ENCODE data around the gene LINGO3.

LINGO3 gene

DNA sequence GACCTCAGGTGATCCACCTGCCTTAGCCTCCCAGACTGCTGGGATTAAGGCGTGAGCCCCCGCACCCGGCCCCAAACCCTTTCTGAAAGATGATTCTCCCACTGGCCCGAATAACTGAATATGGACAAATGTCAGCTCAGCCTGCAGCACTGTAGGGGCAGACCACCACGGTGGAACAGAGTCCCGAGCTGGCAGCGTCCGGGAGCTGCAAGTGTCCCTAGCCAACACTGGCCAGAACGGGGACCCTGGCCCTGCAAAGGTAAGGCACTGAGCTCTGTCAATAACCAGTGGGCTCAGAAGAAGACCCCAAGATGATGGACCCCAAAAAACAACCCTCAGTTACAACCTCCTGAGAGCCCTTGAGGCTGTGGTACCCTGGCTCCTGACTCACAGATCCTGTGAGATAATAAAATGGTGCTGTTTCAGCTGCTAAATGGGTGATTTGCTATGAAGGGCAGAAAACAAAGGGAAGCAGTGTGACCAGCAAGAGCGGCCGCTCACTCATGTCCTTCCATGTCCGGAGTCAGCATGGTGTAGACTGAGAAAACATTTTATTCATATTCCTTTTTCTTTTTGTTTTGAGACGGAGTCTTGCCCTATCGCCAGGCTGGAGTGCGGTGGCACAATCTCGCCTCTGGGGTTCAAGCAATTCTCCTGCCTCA, 18.9 kb upstream of the LINGO3 start:
- DNase-seq = no peak

DNA sequence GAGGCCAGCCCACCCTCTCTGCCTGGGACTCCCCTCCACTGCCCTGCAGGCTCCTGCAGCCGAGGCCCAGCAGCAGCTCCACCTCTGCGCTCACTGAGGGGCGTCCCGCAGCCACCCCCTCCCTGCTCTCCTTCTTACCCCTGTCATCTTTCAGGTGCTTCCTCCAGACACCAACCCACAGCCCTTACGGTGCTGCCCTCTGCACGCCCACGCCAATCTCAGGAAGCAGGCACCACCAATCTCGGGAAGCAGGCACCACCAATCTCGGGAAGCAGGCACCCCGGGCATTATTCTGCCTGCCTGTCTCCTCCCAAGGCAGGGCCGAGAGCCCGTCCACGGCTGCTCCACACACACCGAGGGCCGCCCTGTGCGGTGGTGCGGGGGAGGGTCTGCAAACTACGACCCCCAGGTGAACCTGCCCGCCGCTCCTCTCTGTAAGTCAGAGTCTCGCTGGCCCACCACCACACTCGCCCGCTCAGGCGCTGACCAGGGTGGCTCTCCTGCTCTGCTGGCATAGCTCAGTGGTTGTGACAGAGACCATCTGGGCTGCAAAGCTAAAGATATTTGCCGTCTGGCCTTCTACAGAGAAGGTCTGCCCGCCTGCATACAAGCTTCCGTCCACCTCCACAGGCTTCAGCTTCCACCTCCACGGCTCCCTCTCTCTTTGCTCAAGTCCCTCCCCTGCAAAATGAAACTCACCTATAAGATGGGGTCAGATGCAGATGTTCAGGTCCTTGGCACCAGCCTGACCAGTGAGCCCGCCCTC, 17.5 kb upstream of the LINGO3 start:
- no peak for DNase-seq

DNA sequence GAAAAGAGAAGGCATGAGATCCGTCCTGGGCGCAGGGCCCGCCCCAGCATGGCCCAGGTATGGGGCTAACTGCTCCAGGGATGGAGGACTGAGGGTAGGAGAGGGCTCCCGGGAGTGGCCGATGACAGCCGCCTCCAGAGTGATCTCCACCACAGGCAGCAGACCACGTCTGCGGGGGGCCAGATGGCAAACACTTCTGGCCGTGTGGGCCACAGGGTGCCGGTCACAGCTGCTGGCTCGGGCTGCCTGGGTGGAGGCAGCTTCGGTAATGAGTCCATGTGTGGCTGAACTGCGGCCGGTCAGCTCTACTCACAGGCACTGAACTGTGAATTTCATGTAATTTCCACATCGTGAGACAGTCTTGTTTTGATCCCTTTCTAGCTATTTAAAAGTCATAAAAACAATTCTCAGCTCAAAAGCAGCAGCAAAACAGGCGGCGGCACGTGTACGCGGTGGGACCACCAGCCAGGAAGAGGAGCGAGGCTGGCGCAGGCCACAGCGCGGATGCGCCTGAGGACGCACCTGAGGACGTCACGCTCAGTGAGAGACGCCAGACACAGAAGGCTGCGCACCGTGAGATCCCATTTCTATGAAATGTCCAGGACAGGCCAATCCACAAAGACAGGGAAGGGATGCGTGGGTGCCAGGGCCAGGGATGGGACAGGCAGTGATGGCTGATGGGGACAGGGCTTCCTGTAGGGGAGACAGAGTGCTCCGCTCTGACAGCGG, 16.4 kb upstream of the LINGO3 start:
- no peak for DNase-seq

DNA sequence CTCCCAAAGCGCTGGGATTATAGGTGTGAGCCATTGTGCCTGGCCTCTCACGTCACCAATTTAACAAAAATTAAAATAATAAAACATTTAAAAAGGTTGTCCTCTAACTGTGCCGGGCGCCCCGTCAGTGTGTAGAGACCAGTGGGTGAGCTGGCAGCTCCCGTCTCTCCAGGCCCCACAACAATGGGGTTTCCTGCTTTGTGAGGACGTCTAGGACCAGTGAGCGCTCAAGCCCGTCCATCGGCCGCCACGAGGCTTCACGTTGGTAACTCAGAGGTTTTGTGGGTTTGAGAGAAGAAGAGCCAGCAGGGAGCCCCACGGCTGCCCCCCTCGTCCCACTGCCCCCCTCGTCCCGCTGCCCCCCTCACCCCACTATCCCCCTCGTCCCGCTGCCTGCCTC, 15.8 kb upstream of the LINGO3 start:
- no peak for DNase-seq

DNA sequence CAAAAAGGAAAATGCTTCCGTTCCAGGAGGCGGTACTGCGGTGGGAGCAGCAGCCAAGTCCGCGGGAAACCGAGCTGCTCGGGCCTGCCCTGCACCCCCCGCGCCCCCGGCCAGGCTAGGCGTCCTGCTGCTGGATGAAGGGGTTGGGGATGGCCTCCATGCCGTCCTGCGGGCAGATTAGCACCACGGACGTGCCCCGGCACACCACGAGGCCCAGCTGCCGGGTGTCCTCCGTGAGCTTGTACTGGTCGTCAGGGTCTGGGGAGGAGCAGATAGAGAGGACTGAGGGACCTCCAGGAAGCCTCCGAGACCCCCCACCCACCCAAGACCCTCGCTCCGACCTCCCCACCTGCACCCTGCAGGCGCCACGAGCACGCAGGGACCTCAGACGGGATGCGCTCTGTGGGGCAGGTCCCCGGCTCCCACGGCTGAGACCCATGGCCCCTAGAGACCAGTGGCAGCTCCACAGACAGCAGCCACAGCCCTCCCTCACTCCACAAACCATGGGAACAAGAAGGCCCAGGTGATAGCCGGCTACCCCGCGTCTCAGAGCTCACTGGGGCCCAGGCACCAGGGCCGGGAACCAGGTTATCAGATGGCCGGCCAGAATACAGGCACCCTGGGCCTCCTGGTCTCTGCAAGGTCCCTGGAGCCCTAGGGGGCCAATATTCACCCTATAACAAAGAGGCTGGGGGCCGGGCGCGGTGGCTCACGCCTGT, 13.8 kb upstream of the LINGO3 start:
- DNase-seq = no peak

DNA sequence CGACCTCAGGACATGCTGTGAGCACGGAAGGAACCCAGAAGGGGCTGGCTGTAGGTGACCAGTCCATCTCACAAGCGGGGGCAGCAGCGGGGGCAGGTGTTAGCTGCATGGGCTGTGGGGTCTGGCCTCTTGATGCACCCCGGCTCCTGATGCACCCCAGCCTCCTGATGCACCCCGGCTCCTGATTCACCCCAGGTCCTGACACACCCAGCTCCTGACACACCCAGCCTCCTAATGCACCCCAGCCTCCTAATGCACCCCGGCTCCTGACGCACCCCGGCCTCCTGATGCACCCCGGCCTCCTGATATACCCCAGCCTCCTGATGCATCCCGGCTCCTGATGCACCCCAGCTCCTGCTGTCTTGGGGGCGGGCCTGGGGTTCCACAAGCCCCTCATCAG, 13.0 kb upstream of the LINGO3 start:
- no peak for DNase-seq

DNA sequence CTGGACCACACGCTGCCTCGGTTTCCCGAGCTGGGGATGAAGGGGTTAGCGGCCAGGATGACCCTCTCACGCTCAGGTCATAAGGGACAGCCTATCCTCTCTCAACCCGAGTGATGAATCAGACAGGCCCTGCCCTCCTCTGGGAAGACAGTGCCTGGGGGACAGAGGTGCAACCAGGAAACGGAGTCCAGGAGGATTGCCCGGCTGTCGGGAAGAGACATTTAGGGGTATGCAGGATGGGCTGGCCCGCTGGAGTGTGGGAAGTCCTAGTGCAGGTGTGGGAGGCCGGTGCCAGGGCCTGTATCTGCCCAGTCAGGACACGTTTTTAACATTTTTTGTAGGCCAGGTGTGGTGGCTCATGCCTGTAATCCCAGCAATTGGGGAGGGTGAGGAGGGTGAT, 12.1 kb upstream of the LINGO3 start:
- no peak for DNase-seq

DNA sequence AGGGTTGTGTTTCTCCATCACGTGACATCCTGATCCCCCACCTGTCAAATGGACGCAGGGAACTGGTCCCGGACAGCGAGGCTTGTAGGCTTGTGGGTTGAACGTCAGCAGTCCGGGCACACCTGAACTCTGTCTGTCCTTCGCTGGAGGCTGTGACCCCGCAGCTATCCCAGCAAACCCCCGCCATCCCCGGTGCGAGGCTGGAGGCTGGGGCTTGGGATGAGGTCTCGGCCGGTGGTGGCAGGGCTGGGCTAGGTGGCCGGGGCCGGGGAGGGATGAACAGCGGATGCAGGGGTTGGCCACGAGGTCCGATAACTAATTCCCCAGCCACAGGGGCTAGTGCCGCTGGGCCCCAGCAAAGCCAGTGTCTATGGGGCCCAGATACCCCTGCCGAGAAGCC, 11.6 kb upstream of the LINGO3 start:
- no peak for DNase-seq

DNA sequence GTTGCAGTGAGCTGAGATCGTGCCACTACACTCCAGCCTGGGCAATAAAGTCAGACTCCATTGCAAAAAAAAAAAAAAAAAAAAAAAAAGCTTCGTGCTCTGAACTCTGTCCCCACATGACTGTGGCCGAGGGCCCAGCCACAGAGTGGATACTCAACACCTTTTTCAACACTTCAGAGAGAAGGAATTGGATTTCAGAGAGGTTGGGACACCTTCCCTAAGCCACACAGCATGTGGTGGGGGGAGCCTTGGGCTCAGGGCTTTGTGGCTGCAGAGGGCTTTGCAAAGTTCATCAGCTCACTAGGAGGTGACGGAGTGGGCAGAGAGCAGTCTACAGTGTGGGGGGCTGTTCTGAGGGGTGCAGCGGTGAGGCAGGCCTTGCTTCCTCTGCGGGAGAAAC, 11.0 kb upstream of the LINGO3 start:
- no peak for DNase-seq

DNA sequence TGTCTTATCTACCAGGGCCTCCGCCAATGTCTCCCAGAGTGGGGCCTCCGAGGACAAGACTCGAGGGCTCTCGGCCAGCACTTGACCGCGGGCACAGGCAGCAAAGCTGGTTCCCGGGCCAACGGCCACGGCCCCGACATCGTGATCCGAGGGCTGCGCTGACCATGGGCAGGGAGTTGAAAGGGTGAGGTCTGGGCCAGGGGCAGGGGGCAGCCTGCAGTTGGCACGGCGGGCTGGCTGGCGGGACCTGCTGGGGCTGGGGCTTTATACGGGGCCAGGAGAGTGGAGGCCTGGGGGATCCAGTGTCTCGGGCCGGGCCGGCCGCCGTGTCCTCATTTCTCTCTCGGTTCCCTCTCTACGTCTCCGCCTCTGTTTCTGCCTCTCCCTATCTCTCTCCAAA, 9.8 kb upstream of the LINGO3 start:
- DNase-seq = no peak

DNA sequence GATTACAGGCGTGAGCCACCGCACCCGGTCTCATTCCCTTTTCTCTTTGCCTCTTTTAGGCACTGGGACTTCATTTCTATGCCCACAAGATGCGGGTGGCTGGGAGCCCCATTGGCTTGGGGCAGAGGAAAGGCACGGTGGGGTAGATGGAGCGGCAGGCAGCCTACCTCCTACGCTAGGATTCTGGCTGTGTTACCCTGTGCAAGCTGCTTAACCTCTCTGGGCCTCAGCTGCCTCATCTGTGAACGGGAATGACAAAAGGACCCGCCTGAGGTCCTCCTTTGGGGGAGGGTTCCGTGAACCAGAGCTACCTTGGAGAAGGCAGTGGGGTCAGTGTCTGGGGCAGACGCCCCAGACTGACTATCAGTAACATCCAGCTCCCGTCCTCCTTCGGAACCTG, 9.3 kb upstream of the LINGO3 start:
- no peak for DNase-seq

DNA sequence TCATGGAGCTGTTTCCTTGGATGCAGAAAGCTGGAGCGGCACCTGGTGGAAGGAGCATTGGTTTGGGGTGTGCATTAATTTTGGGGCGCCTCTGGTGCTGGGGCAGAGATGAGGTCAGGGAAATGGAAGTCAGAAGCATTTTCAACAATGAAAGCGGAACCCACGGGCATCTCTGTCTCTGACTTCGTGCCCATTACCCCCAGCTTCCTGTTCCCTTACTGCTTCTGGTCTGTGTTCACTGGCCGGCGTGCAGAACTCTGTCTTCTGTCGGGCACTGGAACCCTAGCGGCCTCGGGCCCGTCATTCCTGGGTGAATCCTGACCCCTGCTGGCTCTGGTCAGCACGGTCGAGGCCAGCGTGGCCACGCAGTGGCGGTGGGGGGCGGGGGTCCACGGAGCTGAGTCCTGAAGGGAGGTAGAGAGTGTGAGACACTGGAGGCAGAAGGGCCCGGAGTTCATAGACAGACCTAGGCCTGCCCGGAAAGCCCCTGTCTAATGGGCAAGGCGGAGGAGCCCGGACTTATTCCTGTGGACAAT, 7.9 kb upstream of the LINGO3 start:
- no peak for DNase-seq

DNA sequence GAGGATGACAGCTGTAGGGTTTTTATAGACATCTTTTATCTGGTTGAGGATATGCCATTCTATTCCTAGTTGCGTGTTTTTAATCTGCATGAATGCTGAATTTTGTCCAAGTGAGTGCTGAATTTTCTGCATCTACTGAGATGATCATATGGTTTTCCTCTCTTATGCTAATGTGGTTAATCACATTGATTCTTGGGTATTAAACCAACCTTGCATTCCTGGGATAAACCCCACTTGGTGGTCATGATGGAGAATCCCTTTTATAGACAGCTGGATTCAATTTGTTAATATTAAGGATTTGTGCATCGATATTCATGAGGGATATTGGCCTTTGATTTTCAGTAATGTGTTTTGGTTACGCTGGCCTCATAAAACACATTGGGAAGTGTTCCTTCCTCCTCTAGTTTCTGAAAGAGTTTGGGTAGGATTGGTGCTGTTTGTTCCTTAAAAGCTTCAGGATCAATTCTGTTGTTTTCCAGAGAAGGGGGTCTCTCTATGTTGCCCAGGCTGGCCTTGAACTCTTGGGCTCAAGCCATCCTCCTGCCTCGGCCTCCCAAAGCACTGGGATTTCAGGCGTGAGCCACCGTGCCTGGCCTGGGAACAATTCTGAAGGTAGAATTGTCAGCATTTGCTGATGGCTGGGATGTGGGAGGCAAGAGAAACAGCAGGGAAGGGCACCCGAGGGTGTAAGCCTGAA, 7.3 kb upstream of the LINGO3 start:
- no peak for DNase-seq

DNA sequence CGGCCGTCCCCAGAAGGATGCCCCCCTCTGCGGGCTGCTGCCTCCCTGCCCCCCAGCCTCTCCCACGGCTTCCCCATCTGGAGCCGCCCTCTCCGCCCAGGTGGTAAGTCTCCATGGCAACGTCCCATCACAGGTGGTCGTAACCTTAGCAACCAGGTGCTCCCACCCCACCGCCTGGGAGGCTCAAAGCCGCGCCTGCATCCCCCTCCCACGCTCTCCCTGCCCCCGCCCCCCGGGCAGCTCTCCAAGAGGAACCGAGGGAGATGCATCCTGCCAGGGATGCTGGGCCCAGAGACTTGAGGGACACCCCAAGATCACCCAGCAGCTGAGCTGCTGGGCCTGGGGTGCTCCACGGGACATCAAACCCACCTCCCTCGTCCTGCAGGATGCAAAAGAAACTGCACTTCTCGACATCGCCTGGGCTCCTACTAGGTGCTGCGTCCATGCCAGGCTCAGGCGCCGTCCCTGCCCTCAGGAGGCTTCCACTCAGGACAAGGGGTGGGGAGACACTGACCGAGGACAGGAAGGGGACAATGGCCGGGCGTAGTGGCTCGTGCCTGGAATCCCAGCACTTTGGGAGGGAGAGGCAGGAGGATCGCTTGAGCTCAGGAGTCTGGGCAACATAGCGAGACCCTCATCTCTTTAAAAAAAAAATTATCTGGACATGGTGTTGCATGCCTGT, 5.0 kb upstream of the LINGO3 start:
- no peak for DNase-seq

DNA sequence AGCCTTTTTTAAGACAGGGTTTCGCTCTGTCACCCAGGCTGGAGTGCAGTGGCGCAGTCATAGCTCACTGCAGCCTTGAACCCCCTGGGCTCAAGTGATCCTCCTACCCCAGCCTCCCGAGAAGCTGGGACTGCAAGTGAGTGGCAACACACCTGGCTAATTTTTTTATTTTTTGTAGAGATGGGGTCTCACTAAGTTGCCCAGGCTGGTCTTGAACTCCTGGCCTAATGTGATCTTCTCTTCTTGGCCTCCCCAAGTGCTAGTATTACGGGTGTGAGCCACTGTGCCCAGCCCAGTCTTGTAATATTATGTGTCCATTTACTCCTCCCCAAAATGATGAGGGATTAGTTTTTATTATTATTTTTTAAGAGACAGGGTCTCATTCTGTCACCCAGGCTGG, 3.1 kb upstream of the LINGO3 start:
- no peak for DNase-seq

DNA sequence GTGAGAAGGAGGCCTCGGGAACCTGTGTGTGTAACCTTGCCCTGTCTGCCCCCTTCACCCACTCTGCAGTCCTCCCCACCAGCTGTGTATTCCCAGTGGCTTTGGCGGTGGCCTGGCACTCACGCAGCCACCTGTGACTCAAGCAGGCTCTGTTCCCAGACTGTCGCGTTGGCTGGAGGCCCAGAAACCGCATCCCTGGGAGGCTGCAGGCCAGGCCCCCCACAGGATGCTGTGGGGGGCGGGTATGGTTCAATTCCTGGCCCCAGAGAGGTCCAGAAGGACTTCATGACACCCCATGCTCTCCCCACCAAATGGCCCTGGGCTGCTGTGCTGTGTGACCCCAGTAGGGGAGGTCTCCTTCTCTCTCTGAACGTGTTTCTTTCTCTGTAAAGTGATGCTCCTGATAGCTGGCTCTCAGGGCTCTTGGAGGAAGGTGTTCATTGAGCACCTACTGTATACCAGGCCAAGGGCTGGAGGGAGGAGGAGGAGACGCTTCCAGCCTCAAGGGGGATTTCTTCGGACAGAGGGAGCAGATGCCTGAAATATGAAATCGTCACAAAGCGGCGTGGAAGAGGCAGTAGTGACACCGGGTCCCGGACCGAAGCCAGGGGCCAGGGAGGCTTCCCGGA, 1.9 kb upstream of the LINGO3 start:
- no peak for DNase-seq

DNA sequence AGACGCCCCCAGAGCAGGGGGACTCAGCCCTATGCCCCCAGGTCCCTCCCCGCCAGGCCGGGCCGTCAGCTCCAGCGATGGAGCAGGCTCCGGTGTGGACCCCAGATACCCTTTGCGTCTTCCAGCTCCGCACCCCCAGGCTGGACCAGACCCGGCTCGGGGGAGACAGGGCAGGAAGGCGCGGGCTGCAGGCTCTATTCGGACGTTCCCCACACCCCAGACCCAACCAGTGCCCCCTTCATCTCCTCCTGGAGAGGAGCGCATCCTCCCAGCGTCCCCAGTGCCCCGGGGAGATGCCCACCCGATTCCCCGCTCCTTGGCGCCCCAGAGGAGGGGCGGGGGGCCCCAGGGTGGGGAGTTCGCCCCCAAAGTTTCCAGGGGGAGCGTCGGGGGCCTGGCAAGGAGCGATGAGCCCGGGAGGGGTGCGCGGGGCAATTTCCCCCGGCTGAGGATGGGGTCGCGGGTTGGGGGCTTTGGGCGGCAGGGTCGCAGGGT, 389 bp downstream of the LINGO3 start:
- no peak for DNase-seq

DNA sequence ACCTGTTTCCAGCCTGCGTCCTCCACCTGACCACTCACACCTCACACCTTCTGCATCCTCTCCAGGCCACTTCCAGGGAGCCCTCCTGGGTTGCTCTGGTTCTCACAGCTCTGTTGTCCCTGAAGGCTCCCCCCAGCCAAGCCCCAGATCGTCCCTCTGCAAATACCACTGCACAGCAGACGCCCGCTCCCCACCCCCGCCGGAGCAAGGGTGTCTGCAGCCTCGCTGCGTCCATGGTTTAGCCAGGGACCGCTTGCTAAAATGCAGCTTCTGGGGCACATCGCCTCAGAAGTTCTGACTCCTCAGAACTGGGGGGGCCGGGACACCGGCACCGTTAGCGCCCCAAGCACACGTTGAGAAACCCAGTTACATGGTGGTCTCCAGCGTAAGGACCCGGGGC, 983 bp downstream of the LINGO3 start:
- DNase-seq = no peak

DNA sequence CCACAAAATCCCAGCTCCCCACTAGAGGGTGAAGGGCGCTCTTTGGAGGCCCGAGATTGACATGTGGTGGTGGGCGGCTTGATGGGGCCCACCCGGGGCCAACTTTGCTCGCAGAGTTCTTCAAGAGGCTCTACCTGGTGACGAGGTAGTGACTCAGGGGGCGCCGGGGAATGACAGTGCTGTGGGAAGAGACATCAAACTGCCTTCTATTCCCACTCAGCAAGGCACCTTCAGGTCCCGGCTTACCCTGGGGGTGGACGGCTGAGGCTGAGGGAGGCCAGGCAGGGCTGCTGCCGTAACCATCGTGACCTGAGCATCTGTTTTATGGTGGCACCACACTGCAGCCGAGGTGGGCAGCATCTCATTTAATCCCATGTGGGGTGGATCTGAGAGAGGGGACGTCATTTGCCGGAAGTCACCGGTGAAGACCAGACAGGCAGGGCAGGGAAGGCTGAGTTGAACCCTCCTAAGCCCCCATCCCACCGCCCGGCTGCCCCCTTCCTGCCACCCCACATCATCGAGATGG, 1.6 kb downstream of the LINGO3 start:
- no peak for DNase-seq

DNA sequence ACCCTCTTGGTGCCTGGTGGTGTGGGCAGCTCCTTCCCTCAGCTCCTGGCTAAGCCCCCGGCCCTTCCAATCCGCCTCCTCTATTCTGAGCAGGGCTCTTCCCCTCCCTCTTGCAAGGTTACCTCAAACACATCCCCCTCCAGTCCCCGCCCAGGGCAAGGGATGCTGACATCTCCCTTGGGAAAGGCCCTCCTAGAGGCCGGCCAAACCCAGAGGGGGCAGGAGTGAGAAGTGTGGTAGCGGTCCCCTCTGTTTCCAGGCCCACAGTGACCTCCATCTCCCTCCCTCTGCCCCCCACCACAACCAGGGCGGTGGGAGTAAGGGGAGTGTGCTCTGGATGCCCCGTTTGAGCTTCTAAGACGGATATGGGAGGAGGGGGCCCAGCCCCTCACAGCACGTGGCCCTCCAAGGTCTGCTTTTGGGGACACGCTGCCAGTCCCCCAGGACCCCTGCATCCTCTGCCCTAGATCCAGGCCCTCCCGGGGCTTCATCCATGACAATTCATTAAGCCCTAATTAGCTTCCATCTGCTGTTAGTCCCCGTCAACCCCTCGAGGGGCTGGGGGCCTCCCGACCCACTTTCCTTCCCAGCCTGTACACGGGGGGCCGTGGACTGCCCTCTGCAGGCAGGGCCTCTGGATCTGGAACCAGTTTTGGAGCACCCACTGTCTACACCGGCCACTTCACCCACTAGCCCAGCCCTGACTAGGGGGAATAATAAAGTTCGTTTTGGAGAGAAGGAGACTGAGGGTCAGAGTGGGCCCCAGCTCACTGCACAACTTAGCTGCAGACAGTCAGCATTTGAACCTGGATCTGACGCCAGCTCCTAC, 2.3 kb downstream of the LINGO3 start:
- DNase-seq = no peak
